ENCODE results near the gene MCOLN2. TPM values are rescaled to one million over a fixed set of nuclear protein-coding genes. Genes with fewer than 3 reads are reported as not detected.
"Not testable (repeated sequence)": the region's sequence is repeated elsewhere in the genome, so short reads cannot be mapped to it uniquely, and the experiment has no call there.

The MCOLN2 gene
- total RNA-seq, 1 donor from 2014 or later = 0.11 TPM

- peaks cover 2% of the 10 kb centered on the region for H3K27me3 Mint-ChIP-seq (ENCODE audit: insufficient read depth, low read depth)
- H3K4me1 Mint-ChIP-seq = no peaks in the 10 kb centered on the region
- H3K9me3 Mint-ChIP-seq = no peaks in the 10 kb centered on the region
- no peak overlapping the region for H3K4me3 Mint-ChIP-seq
- Histone ChIP-seq H3K79me2 (ENCODE audit: low read depth) (no peaks in the 10 kb centered on the region), H4K20me1 (ENCODE audit: low read depth) (no peaks in the 10 kb centered on the region), H3K27me3 (no peaks in the 10 kb centered on the region), H3K9ac (no peak overlapping the region), H3K36me3 (no peaks in the 10 kb centered on the region), H3F3A (ENCODE audit: low read depth) (no peaks in the 10 kb centered on the region), H3K9me3 (ENCODE audit: low read depth) (no peaks in the 10 kb centered on the region), H3K4me2 (no peak overlapping the region), H2AFZ (replicated peaks) (no peak overlapping the region), H3K4me3 (no peak overlapping the region), H3K4me1 (peaks cover 4% of the 10 kb centered on the region), H3K27ac (no peak overlapping the region)
- TF ChIP-seq EZH2phosphoT487 (IDR thresholded peaks at IDR 0.05) (no peak), EZH2 (IDR thresholded peaks at IDR 0.05) (no peak)
- TF ChIP-seq, protein P1, sequence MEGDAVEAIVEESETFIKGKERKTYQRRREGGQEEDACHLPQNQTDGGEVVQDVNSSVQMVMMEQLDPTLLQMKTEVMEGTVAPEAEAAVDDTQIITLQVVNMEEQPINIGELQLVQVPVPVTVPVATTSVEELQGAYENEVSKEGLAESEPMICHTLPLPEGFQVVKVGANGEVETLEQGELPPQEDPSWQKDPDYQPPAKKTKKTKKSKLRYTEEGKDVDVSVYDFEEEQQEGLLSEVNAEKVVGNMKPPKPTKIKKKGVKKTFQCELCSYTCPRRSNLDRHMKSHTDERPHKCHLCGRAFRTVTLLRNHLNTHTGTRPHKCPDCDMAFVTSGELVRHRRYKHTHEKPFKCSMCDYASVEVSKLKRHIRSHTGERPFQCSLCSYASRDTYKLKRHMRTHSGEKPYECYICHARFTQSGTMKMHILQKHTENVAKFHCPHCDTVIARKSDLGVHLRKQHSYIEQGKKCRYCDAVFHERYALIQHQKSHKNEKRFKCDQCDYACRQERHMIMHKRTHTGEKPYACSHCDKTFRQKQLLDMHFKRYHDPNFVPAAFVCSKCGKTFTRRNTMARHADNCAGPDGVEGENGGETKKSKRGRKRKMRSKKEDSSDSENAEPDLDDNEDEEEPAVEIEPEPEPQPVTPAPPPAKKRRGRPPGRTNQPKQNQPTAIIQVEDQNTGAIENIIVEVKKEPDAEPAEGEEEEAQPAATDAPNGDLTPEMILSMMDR (IDR thresholded peaks at IDR 0.05) = no peak
- H3K36me3 Mint-ChIP-seq = no peaks in the 10 kb centered on the region
- H3K27ac Mint-ChIP-seq = no peak overlapping the region
- no peak for DNase-seq (ENCODE audit: low spot score)
These were observed 80.0 kb downstream of the MCOLN2 start for GRCh38 chr1:84916897-84917296.

- no peak overlapping the region for H3K4me2 ChIP-seq
- H3K27ac ChIP-seq = no peak overlapping the region
- no peaks in the 10 kb centered on the region for H3K4me1 ChIP-seq
- H3K4me1 Mint-ChIP-seq = no peaks in the 10 kb centered on the region
- no peak for TF ChIP-seq EZH2 (IDR thresholded peaks at IDR 0.05)
- TF ChIP-seq EZH2phosphoT487 (IDR thresholded peaks at IDR 0.05) = no peak
- TF ChIP-seq, protein P1 (IDR thresholded peaks at IDR 0.05) = no peak
- no peaks in the 10 kb centered on the region for H3F3A ChIP-seq (ENCODE audit: low read depth)
- no peaks in the 10 kb centered on the region for H3K36me3 ChIP-seq
- H3K36me3 Mint-ChIP-seq = no peaks in the 10 kb centered on the region
- no peaks in the 10 kb centered on the region for H4K20me1 ChIP-seq (ENCODE audit: low read depth)
- H3K4me3 Mint-ChIP-seq = no peak overlapping the region
- H3K27me3 ChIP-seq = no peaks in the 10 kb centered on the region
- H3K9me3 ChIP-seq (ENCODE audit: low read depth) = no peaks in the 10 kb centered on the region
- no peak overlapping the region for H3K4me3 ChIP-seq
- H3K9me3 Mint-ChIP-seq = no peaks in the 10 kb centered on the region
- H3K27ac Mint-ChIP-seq = no peak overlapping the region
- H3K9ac ChIP-seq = no peak overlapping the region
- H2AFZ ChIP-seq (replicated peaks) = no peak overlapping the region
- H3K27me3 Mint-ChIP-seq (ENCODE audit: insufficient read depth, low read depth) = peaks cover 2% of the 10 kb centered on the region
- no peaks in the 10 kb centered on the region for H3K79me2 ChIP-seq (ENCODE audit: low read depth)
- no peak for DNase-seq (ENCODE audit: low spot score)
These were observed 83.4 kb downstream of the MCOLN2 start for GRCh38 chr1:84913555-84913892.

GRCh38 chr1:84912726-84913554 is 84.0 kb downstream of the MCOLN2 start:
- Mint-ChIP-seq H3K27me3 (ENCODE audit: insufficient read depth, low read depth) (peaks cover 2% of the 10 kb centered on the region), H3K36me3 (no peaks in the 10 kb centered on the region), H3K27ac (no peak overlapping the region), H3K4me1 (no peaks in the 10 kb centered on the region), H3K9me3 (no peaks in the 10 kb centered on the region), H3K4me3 (no peak overlapping the region)
- Histone ChIP-seq H3K4me3 (no peak overlapping the region), H3F3A (ENCODE audit: low read depth) (no peaks in the 10 kb centered on the region), H3K79me2 (ENCODE audit: low read depth) (no peaks in the 10 kb centered on the region), H3K27ac (no peak overlapping the region), H4K20me1 (ENCODE audit: low read depth) (no peaks in the 10 kb centered on the region), H3K4me1 (no peaks in the 10 kb centered on the region), H3K27me3 (no peaks in the 10 kb centered on the region), H3K9me3 (ENCODE audit: low read depth) (no peaks in the 10 kb centered on the region), H3K9ac (no peak overlapping the region), H3K4me2 (no peak overlapping the region), H3K36me3 (no peaks in the 10 kb centered on the region), H2AFZ (replicated peaks) (no peak overlapping the region)
- TF ChIP-seq, protein P1 (IDR thresholded peaks at IDR 0.05) = no peak
- TF ChIP-seq EZH2 (IDR thresholded peaks at IDR 0.05) (no peak), EZH2phosphoT487 (IDR thresholded peaks at IDR 0.05) (no peak)
- DNase-seq (ENCODE audit: low spot score) = no peak

DNA sequence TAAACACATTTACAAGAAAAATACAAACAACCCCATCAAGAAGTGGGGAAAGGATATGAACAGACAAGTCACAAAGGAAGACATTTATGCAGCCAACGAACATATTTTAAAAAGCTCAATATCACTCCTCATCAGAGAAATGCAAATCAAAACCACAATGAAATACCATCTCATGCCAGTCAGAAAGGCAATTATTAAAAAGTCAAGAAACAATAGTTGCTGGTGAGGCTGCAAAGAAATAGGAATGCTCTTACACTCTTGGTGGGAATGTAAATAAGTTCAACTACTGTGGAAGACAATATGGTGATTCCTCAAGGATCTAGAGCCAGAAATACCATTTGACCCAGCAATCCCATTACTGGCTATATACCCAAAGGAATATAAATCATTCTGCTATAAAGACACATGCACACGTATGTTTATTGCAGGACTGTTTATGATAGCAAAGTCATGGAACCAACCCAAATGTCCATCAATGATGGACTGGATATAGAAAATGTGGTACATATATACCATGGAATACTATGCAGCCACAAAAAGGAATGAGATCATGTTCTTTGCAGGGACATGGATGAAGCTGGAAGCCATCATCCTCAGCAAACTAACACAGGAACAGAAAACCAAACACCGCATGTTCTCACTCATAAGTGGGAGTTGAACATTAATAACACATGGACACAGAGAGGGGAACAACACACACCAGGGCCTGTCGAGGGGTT is 88.0 kb downstream of the MCOLN2 start:
- H3K4me2 ChIP-seq; H3K79me2 ChIP-seq (ENCODE audit: low read depth); DNase-seq (ENCODE audit: low spot score); H3K9me3 Mint-ChIP-seq; H3K27ac Mint-ChIP-seq; H3K36me3 Mint-ChIP-seq; H3F3A ChIP-seq (ENCODE audit: low read depth); H3K27me3 ChIP-seq; H3K9ac ChIP-seq; H3K4me1 Mint-ChIP-seq; H3K4me1 ChIP-seq; H4K20me1 ChIP-seq (ENCODE audit: low read depth); H3K9me3 ChIP-seq (ENCODE audit: low read depth); H3K27ac ChIP-seq; H2AFZ ChIP-seq (replicated peaks); H3K27me3 Mint-ChIP-seq (ENCODE audit: insufficient read depth, low read depth); H3K4me3 Mint-ChIP-seq; H3K36me3 ChIP-seq; H3K4me3 ChIP-seq: not testable (repeated sequence)

All from neural progenitor cell (in vitro differentiated cells).